SW480 (cell line): ENCODE results near the gene NPAS3.
A peak's percentile ranks its signal among the peaks of the same experiment; 100 is the strongest.

Source experiments
- DNase-seq: peaks from one replicate; pipeline ENCODE4 v3.0.0-alpha.2; 2016; ENCODE audit warnings: low spot score

NPAS3 gene

GRCh38 chr14:33184587-33184986 lies 245.9 kb downstream of the NPAS3 start:
- no peak for DNase-seq

DNA sequence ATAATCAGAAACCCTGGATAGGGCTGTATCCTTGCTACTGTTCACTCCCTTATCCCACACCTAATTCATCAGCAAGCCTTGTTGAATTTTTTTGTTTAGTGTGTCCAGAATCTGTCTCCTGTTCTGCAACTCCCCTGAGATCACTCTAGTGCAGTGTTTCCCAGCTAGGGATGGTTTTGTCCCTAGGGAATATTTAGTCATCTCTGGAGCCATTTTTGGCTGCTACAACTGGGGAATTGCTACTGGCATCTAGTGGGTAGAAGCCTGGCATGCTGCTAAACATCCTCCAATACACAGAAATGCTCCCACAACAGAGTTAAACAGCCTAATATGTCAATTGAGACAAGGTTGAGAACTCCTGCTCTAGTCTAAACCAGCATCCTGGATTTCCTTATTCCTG lies 248.0 kb downstream of the NPAS3 start:
- DNase-seq = no peak

DNA sequence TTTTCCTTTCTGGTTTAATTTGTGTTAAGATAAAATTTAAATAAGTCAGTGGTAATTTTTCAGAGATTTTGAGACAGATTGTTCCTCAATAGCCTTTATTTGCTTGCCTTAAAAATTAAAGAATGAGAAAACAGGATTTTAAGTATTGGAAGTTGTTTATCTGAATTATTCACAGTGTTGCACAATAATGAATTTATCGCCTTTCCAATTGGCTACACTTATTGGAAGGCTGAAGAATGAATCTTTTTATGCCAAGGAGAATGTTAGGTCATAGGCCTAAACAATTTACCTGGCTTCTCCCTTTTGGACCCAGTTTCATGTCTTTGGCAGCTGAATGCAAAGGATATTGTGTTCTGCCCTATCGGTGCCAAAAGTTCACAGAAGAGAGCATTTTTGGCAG lies 250.2 kb downstream of the NPAS3 start:
- no peak for DNase-seq

DNA sequence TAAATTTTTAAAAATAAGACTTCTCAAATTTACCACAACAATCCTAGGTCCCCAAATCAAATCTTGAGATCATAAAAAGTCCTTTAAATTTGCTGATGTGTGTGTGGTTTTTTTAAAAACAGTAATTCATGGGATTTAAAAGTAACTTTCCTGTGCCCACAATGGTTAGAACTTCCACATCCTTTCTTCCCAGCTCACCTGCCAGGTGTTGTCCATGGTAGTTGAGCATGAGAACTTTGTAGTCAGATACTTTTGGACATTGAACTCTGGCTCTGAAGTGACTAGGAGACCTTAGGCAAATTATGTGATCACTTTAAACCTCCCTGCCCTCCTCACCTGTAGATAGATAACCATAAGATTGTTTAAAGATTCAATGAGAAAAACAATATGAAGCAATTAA lies 253.2 kb downstream of the NPAS3 start:
- no peak for DNase-seq

DNA sequence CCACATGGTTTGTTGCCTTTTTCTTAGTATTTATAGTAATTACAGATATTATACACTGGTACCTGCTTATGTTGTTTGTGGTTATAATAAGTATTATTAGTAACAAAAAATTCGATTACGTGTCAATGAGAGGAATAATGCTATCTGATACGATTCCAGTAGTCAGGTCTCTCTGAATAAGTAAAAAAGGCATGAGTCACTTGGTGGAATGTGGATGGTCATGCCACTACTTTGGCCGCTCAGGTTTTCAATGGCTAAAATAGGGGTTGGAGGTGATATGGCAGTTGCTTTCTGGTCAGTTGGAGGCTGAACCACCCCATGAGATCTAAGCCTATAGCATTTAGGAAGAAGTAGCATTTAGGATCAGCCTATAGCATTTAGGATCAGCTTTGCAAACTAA lies 255.9 kb downstream of the NPAS3 start:
- DNase-seq = no peak

- DNase-seq = no peak
Measured at GRCh38 chr14:33198684-33199083, 260.0 kb downstream of the NPAS3 start.

DNA sequence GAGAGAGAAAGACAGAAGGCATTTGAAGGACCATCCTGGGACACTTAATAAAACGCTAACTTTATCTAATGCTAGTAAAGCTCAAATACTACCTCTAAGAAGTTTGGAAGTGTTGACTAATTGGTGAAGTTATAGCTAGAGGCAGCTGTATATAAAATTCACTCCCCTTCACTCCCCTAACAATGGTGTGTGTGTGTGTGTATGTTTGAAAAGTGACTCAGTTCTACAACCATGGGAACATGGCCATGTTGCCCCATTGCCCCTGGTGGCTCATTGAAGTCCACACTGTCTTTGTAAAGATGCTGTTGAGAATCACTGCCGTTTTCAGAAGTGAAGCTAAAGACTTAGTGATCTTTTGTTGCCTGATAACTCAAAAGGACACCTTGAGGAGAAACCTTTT lies 262.4 kb downstream of the NPAS3 start:
- no peak for DNase-seq

GRCh38 chr14:33206981-33207380 lies 268.3 kb downstream of the NPAS3 start:
- DNase-seq = no peak

DNA sequence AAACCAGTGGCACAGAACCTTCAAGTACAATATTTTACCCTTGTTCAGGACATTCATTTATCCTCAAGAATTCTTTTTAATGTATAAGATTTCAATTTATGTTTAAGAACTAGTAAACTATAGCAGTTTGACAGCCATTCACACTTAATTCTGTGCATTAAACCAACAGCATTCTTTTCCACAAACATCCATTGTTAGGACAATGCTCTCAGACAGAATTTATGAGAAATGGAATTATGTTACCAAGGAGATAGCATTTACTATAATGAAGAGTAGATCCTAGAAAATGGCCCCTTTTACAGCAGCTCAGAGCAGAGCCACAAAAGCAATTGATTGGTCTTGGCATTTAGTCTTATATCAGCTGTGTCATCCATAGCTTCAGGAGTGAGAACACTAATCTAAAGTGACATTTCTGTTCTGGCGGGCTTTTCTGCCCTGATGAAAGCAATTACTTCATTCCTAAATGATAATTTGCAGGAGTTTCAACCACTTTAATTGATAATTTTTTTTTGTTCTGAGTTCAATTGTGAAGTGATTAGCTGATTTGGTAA lies 268.9 kb downstream of the NPAS3 start:
- no peak for DNase-seq

DNA sequence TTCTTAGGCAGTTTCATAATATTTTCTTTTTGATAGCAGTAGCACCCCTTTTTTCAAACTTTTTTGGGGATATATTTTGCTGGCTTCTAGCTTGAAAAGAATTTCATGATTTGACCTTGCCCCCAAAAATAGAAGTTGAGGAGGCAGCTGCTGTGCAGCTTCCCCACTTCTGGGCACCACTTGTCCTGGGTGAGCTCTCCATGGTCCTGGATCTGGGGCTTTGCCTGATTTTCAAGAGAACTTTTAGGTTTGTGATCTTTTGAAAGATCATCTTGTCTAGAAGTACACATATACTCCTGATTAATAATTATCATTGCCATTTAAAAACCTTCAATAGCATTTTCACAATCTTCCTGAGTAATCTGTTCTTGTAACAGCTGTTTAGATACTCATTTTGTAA lies 271.6 kb downstream of the NPAS3 start:
- no peak for DNase-seq

- peak; percentile 2 for DNase-seq
Measured at GRCh38 chr14:33218026-33218425, 279.3 kb downstream of the NPAS3 start.

DNA sequence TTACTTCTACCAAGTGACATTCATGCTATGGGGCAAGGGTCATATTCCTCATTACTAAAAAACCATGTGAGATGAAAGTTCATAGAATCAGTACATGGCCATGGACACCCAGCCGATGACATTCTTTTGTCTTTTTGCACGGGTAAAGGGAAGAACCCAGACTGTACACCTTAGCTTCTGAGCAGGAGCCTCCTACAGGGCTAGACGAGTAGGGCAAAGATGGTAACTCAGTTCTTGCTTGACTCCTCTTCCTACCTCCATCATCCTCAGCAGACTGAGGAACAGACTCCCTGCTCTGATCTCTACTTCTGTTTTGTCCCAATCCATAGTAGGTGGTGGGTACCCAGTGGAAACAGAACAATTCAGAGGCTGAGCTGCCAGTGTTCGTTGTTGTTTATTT lies 281.3 kb downstream of the NPAS3 start:
- no peak for DNase-seq

- DNase-seq = no peak
Measured at GRCh38 chr14:33229269-33229929, 290.7 kb downstream of the NPAS3 start.

DNA sequence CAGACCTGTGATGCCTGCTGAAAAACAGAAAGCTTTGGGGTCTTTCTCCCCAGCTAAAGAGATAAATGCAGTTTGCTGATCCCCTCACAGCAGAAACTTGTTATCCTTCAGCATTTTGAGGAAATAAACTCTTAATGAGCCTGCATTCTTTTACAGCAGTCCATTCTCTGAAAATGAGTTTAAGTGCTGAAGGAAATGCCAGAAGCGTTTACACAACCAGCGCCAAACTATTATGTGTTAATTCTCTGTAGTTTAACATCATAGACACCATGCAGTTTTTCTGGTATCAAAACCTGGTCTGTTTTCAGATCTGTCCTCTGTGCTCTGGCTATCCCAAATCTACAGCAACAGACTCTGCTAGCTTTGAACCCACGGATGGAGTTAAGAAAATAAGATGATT lies 291.3 kb downstream of the NPAS3 start:
- DNase-seq = no peak

- DNase-seq = no peak
Measured at GRCh38 chr14:33232031-33232430, 293.4 kb downstream of the NPAS3 start.

DNA sequence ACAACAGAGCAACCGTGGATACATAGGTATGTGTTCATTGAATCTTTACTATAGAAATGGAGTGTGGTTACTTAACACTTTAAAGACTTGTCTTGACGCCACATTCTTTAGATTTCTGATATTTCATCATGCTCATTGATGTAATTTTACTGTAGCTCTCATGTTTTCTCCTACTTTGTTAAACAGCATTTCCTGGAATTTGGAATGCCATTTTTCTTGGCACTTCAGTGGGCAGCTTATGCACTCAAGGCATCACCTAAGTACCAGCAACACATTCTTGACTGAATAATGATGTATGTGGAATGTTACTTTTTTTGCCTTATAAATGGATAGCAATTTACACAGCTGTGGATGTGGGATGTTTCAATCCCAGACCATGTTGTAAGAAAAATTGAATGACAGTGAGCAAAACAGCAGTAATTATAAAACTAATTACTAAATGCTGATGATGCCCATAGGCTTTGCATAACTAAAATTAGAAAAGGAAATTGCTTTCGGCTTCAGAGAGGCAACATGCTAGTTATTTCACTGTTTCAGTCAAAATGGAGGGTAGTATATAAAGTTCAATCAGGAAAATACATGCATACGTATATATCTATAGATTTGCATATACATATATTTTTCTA lies 298.5 kb downstream of the NPAS3 start:
- no peak for DNase-seq

DNA sequence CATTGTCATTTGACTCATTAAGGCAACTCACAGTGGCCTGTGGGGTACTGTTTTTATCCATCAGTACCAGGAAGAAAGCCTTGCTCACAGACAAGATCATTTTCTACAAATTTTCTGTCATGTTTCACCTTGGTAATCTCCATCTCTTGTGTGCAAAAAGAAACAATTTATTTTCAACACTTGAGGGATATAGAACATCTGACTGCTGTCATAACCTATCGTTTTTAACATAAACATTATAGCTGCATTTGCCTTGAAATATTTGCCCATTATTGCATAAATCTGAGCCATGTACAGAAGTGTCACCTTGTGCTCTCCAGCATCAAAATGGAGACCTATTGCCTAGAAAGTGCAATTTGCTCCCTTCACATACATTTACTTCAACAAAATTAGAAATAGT lies 300.8 kb downstream of the NPAS3 start:
- DNase-seq = no peak

DNA sequence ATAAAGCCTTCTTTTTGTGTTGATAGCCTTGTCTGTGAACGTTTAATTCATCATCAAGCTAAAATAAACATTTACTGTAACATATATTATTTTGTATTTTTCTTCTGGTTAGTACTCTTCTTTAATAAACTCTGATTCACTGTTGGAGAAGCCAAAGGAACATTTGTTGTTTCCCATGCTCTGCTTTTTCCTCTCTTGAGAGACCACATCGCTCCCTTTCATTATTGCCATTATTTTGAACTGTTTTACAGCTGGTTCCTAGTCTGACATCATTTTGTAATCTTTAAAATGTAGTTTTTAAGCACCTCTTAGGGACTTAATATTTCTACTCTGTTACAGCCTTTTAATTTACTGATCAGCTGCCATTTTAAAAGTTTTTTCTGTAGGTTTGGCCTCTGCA lies 301.8 kb downstream of the NPAS3 start:
- DNase-seq = no peak

- DNase-seq = no peak
Measured at GRCh38 chr14:33241331-33241730, 302.7 kb downstream of the NPAS3 start.

GRCh38 chr14:33249233-33249820 lies 310.6 kb downstream of the NPAS3 start:
- no peak for DNase-seq

GRCh38 chr14:33250963-33251362 lies 312.3 kb downstream of the NPAS3 start:
- DNase-seq = no peak

GRCh38 chr14:33254342-33254741 lies 315.7 kb downstream of the NPAS3 start:
- DNase-seq = no peak

DNA sequence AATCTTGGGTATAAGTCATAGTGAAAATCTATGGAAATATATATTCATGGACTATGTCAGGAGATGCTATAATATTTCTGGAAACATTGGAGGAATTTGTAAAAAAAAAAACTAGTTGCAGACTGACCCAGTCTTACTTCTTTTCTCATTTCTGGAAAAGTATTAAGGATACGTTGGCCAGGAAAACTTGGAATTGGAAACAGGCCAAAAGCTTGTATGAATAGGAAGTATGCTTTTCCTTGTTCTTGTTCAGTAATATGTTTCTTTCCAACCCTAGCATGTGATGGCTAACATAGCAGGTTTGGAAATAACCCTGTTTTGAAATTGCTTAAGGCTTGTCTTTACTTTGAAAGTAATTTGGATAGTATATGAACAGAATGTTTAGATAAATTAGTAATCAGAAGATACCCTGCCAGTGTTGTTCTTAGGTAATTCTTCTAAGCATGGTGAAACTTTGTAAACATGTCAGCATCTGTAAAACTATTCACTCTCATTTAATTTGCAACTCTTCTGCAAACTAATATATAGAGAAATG lies 316.2 kb downstream of the NPAS3 start:
- no peak for DNase-seq
